Activated CD4-positive, alpha-beta T cell treated with anti-CD3 and anti-CD28 coated beads, Interleukin-10, Interleukin-2, amounts not matched to agents 100 ng/mL and 50 ng/mL, durations not matched to agents 16 hours and 8 hours (primary cell): ENCODE data around the gene NKD1.

Source experiments
- DNase-seq: peaks from one replicate; pipeline ENCODE4 v3.0.0-alpha.2; 2020

Gene NKD1

GRCh38 chr16:50680556-50680893 lies 132.3 kb downstream of the NKD1 start:
- no peak for DNase-seq

GRCh38 chr16:50681021-50681885 lies 133.1 kb downstream of the NKD1 start, which contains the start of gene SNX20:
SNX20 (minus strand) TSS chr16:50681312; CDS start chr16:50677526, 3,786 bp downstream.
- DNase-seq, result peak; percentile 88

- DNase-seq, result peak; percentile 87
These were observed 135.6 kb downstream of the NKD1 start for GRCh38 chr16:50683689-50684374.

- DNase-seq, result peak; percentile 76
These were observed 136.7 kb downstream of the NKD1 start for GRCh38 chr16:50684823-50685461.

- no peak for DNase-seq
These were observed 137.4 kb downstream of the NKD1 start for GRCh38 chr16:50685462-50686063.

GRCh38 chr16:50688083-50688482 lies 139.9 kb downstream of the NKD1 start:
- no peak for DNase-seq

GRCh38 chr16:50688867-50689266 lies 140.7 kb downstream of the NKD1 start:
- no peak for DNase-seq

GRCh38 chr16:50690177-50690576 lies 142.0 kb downstream of the NKD1 start:
- DNase-seq, result no peak

GRCh38 chr16:50692644-50692998 lies 144.4 kb downstream of the NKD1 start:
- no peak for DNase-seq

- DNase-seq, result no peak
These were observed 145.0 kb downstream of the NKD1 start, which contains the start of gene NOD2 for GRCh38 chr16:50692999-50693781. NOD2 (plus strand) TSS chr16:50693606; CDS start chr16:50699496, 5,890 bp downstream.

GRCh38 chr16:50694206-50694605 lies 146.0 kb downstream of the NKD1 start:
- DNase-seq, result no peak

GRCh38 chr16:50695017-50696000 lies 147.1 kb downstream of the NKD1 start:
- no peak for DNase-seq

GRCh38 chr16:50696126-50696525 lies 147.9 kb downstream of the NKD1 start:
- no peak for DNase-seq

GRCh38 chr16:50696575-50697420 lies 148.6 kb downstream of the NKD1 start:
- DNase-seq, result peak; percentile 75

- DNase-seq, result no peak
These were observed 149.2 kb downstream of the NKD1 start for GRCh38 chr16:50697421-50697715.

- DNase-seq, result peak; percentile 55
These were observed 149.9 kb downstream of the NKD1 start for GRCh38 chr16:50697881-50698767.
